Activated T-cell treated with anti-CD3 and anti-CD28 coated beads, Interleukin-2, amount 50 U/mL, for 48 hours (primary cell): Measurements from ENCODE around the gene PRKG1.
"Not testable (repeated sequence)": the region's sequence is repeated elsewhere in the genome, so short reads cannot be mapped to it uniquely, and the experiment has no call there.

ENCODE experiments used
- DNase-seq, 2 experiments: peaks; one replicate each; pipeline ENCODE4 v3.0.0-alpha.2; 2020

Gene PRKG1

GRCh38 chr10:51340845-51341610 lies 266.7 kb downstream of the PRKG1 start:
- DNase-seq = no peak

GRCh38 chr10:51341745-51342144 lies 267.5 kb downstream of the PRKG1 start:
- not testable (repeated sequence) for DNase-seq

GRCh38 chr10:51342381-51342780 lies 268.1 kb downstream of the PRKG1 start:
- DNase-seq = no peak

- DNase-seq = no peak
These were observed 269.1 kb downstream of the PRKG1 start for GRCh38 chr10:51343391-51343790.

DNA sequence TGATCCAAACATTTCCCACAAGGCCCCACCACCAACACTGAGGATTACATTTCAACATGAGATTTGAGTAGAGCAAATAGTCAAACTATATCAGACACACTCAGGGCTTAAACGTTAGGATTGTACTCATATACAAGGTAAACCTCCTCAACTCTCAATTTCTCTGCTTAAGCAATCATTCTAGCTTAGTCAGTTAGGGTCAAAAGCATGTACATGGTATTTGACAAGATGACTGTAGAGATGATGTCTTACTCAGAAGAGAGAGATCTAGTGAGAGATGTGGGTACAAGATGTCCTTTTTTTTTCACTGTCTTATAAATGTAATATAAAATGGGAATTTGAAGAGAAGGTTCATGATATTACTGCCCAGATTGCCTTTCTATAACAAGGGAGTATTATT lies 270.1 kb downstream of the PRKG1 start:
- no peak for DNase-seq

DNA sequence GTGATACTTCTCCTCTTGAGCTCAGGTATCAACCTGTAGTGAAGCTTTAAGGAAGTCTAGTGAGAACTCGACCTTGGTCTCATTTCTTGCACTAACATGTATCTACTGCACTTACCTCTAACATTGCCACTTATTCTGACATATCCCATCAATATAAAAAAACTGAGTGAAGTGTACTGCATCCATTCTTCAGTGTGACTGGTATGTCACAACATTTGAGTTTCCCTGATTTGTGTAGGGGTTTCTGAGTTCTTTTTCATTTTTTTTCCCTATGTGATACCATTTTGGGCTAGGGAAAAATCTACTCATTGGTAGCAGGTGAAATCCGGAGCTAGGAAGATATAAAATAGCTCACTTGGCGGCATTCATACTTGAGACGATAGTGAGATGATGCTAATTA lies 274.3 kb downstream of the PRKG1 start:
- no peak for DNase-seq

- no peak for DNase-seq
These were observed 282.9 kb downstream of the PRKG1 start for GRCh38 chr10:51357170-51357569.

GRCh38 chr10:51358227-51358626 lies 283.9 kb downstream of the PRKG1 start:
- DNase-seq = no peak

- DNase-seq = no peak
These were observed 289.1 kb downstream of the PRKG1 start for GRCh38 chr10:51363415-51363814.

DNA sequence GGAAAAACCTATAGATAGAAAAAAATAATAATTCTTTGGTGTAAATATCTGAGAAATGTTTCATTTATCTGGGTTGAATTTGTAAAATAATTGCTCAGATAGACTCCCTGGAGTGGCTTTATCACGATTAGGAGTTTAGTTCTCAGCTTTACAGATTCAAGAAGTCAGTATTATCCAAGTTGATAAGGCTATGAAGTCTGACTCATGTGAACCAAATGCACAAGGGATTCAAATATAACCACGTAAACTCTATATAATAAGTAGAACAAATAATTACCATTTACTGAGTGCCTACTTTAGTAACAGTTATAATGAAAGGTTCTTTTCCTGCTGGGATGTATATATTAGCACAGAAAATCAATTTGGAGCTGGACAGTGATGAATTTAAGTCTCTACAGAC lies 290.4 kb downstream of the PRKG1 start:
- no peak for DNase-seq

GRCh38 chr10:51366044-51366443 lies 291.8 kb downstream of the PRKG1 start:
- no peak for DNase-seq

GRCh38 chr10:51367127-51367526 lies 292.8 kb downstream of the PRKG1 start:
- DNase-seq = no peak

DNA sequence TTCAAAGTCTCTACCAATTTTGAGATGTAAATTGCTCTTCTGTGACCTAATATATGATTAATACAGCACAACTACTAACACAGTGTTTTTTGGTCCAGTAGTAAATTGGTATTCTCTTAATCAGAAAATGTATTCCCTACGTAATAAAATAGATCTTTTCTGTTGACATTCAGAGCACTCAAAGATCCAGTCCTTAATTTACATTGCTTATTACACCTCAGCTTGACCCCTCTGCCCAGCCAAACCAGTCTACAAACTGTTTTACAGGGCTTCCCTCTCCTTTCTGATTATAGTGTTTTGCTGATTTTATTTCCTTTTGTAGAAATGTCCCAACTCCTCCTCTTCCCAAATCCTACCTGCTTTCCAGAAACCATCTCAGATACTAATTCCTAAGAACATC lies 293.4 kb downstream of the PRKG1 start:
- DNase-seq = no peak

DNA sequence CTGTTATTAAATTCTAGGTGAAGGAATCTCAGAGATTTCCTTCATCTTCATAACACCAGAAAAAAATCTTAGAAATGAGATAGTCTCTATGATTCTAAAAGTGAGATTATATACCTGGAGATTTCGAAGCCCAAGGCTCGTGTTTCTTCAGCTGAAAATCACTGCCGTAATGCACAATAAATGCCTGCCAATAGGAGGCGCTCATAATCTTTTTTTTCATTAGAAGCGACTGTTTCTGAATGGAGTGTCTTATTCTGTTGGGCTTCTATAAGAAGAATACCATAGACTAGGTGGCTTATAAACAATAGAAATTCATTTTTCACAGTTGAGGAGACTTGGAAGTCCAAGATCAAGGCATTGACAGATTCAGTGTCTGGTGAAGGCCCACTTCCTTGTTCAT lies 294.7 kb downstream of the PRKG1 start:
- no peak for DNase-seq

GRCh38 chr10:51369903-51370302 lies 295.6 kb downstream of the PRKG1 start:
- DNase-seq = no peak

DNA sequence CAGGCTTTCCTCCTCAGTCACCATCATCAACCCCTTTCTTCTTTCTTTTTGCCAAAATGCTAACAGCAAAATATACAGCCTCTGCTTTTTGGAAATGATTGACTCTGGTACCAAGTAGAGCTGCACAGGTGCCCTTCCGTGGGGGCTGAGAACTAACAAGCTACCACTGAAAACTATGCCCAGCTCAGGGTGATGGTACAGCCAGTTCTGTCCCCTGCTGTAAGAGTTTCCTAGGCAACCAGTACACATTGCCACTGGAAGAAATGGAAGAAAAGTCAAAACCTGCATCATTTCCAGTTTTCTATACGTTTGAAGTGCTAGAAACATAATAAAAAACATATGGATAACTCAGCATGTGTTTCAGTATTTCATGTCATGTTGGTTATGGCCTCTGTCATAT lies 297.5 kb downstream of the PRKG1 start:
- DNase-seq = no peak

DNA sequence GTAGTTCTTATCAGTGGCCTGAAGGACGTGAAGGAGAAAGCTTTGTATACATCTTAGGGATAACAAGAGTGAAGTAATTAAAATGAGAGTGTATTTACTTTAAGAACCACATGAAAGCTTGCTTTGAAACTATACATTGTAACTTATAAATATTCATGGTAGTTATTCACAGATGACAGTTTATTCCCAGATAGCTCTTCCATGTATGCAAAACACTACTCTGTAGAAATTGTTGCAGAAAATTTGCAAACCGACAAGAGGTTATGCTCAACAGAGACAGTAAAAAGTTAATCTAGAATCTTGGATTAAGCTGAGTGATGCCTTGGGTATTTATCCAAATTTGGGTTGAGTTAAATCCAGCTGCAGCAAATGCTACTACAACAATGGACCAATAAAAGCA lies 301.5 kb downstream of the PRKG1 start:
- DNase-seq = no peak

DNA sequence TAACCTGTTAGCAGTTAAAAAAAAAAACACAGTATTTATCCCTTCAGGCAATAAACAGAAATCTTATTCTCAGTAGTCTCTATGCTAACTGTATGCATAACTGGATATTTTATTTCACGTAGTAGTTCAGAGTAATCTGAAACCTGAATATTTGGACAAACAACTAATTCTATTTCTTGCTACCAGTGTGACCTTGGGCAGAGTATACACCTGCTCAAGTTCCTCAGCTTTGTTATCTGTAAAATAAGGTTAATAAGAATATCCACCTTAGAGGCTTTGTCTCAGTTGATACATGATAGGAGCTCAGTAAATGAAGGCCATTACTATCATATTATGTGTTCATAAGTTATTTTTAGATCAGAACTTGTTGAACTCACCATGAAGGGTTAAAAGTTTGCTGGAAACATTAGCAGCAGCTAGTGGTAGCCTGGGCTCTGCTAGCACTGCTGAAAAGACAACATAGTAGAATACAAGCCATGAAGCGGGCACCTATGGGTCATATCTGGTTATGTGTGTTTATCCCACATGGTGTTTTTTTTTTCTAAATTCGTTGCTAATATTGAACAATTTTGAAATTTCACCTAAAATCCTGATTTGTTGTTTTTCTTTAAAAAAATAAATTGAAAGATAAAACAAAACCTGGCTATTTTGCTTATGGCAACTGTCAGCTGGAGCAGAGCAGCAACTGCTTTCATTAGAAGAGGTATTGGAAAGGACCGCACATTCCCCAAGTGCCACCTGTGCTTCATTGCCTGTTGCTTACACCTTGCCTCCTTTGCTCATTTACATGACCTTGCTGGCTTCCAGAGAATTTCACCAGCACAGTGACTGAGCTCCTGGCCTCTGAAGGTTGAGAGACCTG lies 303.0 kb downstream of the PRKG1 start:
- no peak for DNase-seq

- no peak for DNase-seq
These were observed 303.8 kb downstream of the PRKG1 start for GRCh38 chr10:51377932-51378599.

GRCh38 chr10:51382181-51382580 lies 307.9 kb downstream of the PRKG1 start:
- DNase-seq = no peak

DNA sequence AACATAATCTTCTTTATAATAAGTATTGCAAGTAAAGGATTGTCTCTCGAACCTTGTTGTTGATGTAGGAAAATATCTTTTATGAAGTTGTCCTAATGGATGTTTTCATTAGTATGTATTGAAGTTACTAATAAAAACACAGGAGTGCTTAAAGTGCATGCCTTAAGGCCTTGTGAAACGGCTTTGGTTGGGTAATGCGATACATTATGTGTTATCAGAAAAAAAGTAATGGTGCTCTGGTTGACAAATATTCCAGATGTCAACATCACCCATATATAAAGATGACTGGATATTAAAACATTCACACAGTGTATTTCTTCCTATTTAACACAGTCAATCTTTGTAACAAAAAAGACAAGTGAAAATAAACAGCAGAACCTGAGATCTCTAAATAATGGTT lies 310.7 kb downstream of the PRKG1 start:
- no peak for DNase-seq

DNA sequence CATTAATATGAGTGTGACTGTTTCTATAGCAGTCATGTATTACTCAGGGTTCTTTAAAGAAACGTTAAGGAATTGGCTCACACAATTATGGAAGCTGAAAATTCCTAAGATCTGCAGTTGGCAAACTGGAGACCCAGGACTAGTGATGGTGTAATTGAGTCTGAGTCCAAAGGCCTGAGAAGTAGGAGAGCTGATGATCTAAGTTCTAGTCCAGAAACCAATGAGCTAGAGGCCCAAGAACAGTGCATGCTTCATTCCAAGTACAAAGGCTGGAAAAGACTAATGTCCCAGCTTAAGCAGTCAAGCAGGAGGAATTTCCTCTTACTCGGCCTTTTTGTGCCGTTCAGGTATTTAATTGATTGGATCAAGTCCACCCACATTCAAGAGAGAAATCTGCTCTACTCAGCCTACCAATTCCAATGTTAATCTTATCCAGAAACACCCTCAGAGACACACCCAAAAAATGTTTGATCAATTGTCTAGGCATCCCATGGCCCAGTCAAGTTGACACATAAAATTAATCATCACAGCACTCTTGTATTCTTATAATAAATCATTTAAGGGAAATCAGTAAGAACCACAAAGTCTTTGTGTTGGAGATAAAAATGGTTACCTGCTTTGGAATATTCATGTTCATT lies 312.1 kb downstream of the PRKG1 start:
- no peak for DNase-seq
